ENCODE data around the gene ACYP2.

ACYP2 gene

DNA sequence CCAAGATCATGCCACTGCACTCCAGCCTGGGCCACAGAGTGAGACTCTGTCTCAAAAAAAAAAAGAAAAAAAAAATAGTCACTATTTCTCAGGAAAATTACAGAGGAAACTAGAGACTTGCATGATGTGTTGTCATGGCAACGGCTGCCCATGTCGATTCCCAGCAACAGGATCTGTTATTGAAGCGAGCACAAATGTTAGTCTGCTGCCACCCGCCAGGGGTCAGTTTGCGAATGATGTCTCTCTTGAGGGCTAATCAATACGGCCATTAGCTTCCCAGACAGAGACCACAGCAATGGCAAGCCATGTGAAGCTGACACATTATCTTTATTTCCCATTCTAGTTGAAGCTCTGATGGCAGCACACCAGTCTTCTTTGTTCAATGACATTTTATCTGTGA, 32.4 kb upstream of the ACYP2 start:
- no peak overlapping the region for H2AFZ ChIP-seq (ENCODE audit: low read depth, low read length)
- H4K20me1 ChIP-seq (ENCODE audit: insufficient read depth, low read length), result no peaks in the 10 kb centered on the region
- no peak for DNase-seq
- no peak for ATAC-seq (ENCODE audit: insufficient read depth, low read depth)
- no peaks in the 10 kb centered on the region for H3K79me2 ChIP-seq (ENCODE audit: insufficient read depth, low read length)
- H3K36me3 ChIP-seq (ENCODE audit: insufficient read depth, low read length), result no peaks in the 10 kb centered on the region
- no peaks in the 10 kb centered on the region for H3K27me3 ChIP-seq (ENCODE audit: insufficient read depth, low read length, poor library complexity)
- no peak overlapping the region for H3K4me3 ChIP-seq (ENCODE audit: low read depth in 1 of 2, low read length in 2 of 2)
- H3K9ac ChIP-seq (ENCODE audit: low read depth, low read length), result no peak overlapping the region
- no peaks in the 10 kb centered on the region for H3K9me3 ChIP-seq (ENCODE audit: insufficient read depth, low read length, severe bottlenecking)
- H3K4me1 ChIP-seq (ENCODE audit: insufficient read depth, low read length), result no peaks in the 10 kb centered on the region
- no peak overlapping the region for H3K4me2 ChIP-seq (ENCODE audit: insufficient read depth, low read length)
- TF ChIP-seq, protein P1, sequence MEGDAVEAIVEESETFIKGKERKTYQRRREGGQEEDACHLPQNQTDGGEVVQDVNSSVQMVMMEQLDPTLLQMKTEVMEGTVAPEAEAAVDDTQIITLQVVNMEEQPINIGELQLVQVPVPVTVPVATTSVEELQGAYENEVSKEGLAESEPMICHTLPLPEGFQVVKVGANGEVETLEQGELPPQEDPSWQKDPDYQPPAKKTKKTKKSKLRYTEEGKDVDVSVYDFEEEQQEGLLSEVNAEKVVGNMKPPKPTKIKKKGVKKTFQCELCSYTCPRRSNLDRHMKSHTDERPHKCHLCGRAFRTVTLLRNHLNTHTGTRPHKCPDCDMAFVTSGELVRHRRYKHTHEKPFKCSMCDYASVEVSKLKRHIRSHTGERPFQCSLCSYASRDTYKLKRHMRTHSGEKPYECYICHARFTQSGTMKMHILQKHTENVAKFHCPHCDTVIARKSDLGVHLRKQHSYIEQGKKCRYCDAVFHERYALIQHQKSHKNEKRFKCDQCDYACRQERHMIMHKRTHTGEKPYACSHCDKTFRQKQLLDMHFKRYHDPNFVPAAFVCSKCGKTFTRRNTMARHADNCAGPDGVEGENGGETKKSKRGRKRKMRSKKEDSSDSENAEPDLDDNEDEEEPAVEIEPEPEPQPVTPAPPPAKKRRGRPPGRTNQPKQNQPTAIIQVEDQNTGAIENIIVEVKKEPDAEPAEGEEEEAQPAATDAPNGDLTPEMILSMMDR (IDR thresholded peaks at IDR 0.05; ENCODE audit: borderline replicate concordance, extremely low read depth, low read length, poor library complexity, severe bottlenecking), result no peak
- no peak for TF ChIP-seq EZH2 (IDR thresholded peaks at IDR 0.05; ENCODE audit: borderline replicate concordance, low read depth, low read length, severe bottlenecking)
- H3K27ac ChIP-seq (ENCODE audit: low read length), result no peak overlapping the region

DNA sequence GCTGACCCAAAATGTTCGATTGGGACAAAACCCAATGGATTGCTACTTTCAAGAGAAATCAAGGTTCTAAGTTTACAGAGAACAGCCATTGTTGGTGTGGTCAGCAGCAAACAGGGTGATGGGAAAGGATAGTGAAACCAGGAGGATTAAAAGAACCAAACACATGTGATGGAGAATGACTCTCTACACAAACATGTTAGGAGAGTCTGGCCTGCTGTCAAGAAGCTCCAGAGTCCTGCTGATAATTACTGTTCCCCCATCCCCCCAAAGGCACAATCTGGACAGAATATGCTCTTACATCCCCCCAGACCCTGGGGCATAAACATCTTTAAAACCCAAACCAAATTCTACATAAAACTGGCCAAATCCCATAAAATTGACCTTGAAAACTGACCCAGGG, 32.0 kb upstream of the ACYP2 start:
- Histone ChIP-seq H4K20me1 (ENCODE audit: insufficient read depth, low read length) (no peaks in the 10 kb centered on the region), H2AFZ (ENCODE audit: low read depth, low read length) (no peak overlapping the region), H3K36me3 (ENCODE audit: insufficient read depth, low read length) (no peaks in the 10 kb centered on the region), H3K4me1 (ENCODE audit: insufficient read depth, low read length) (no peaks in the 10 kb centered on the region), H3K9me3 (ENCODE audit: insufficient read depth, low read length, severe bottlenecking) (no peaks in the 10 kb centered on the region), H3K4me3 (ENCODE audit: low read depth in 1 of 2, low read length in 2 of 2) (no peak overlapping the region), H3K27ac (ENCODE audit: low read length) (no peak overlapping the region), H3K4me2 (ENCODE audit: insufficient read depth, low read length) (no peak overlapping the region), H3K79me2 (ENCODE audit: insufficient read depth, low read length) (no peaks in the 10 kb centered on the region), H3K27me3 (ENCODE audit: insufficient read depth, low read length, poor library complexity) (no peaks in the 10 kb centered on the region), H3K9ac (ENCODE audit: low read depth, low read length) (no peak overlapping the region)
- no peak for ATAC-seq (ENCODE audit: insufficient read depth, low read depth)
- TF ChIP-seq, protein P1 (IDR thresholded peaks at IDR 0.05; ENCODE audit: borderline replicate concordance, extremely low read depth, low read length, poor library complexity, severe bottlenecking), result no peak
- no peak for TF ChIP-seq EZH2 (IDR thresholded peaks at IDR 0.05; ENCODE audit: borderline replicate concordance, low read depth, low read length, severe bottlenecking)
- no peak for DNase-seq

- Histone ChIP-seq H3K4me3 (ENCODE audit: low read depth in 1 of 2, low read length in 2 of 2) (no peak overlapping the region), H3K79me2 (ENCODE audit: insufficient read depth, low read length) (no peaks in the 10 kb centered on the region), H3K9ac (ENCODE audit: low read depth, low read length) (no peak overlapping the region), H4K20me1 (ENCODE audit: insufficient read depth, low read length) (no peaks in the 10 kb centered on the region), H3K27me3 (ENCODE audit: insufficient read depth, low read length, poor library complexity) (no peaks in the 10 kb centered on the region), H2AFZ (ENCODE audit: low read depth, low read length) (no peak overlapping the region), H3K4me2 (ENCODE audit: insufficient read depth, low read length) (no peak overlapping the region), H3K4me1 (ENCODE audit: insufficient read depth, low read length) (no peaks in the 10 kb centered on the region), H3K36me3 (ENCODE audit: insufficient read depth, low read length) (no peaks in the 10 kb centered on the region), H3K27ac (ENCODE audit: low read length) (no peak overlapping the region), H3K9me3 (ENCODE audit: insufficient read depth, low read length, severe bottlenecking) (no peaks in the 10 kb centered on the region)
- ATAC-seq (ENCODE audit: insufficient read depth, low read depth) (no peak), DNase-seq (no peak)
- TF ChIP-seq, protein P1 (IDR thresholded peaks at IDR 0.05; ENCODE audit: borderline replicate concordance, extremely low read depth, low read length, poor library complexity, severe bottlenecking), result peak; percentile 21
- TF ChIP-seq EZH2 (IDR thresholded peaks at IDR 0.05; ENCODE audit: borderline replicate concordance, low read depth, low read length, severe bottlenecking), result no peak
Measured at GRCh38 chr2:54084600-54084999, 30.8 kb upstream of the ACYP2 start.

DNA sequence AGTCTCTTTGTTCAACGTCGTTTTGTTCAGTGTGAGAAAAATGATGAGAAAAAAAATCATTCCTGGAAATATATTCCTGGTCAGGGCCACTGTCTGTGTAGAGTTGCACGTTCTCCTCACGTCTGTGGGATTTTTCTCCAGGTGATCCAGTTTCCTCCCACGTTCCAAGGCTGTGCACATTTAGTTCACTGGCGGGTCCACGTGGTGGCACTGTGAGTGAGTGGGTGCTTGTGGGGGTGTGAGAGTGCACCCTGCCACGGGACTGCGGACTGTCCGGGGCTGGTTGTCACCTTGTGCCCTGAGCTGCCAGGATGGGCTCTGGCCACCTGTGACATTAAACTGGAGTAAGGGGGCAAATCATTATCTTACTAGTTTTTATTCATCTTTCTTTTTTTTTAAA, 30.3 kb upstream of the ACYP2 start:
- DNase-seq (no peak), ATAC-seq (ENCODE audit: insufficient read depth, low read depth) (no peak)
- H3K27ac ChIP-seq (ENCODE audit: low read length), result no peak overlapping the region
- TF ChIP-seq, protein P1 (IDR thresholded peaks at IDR 0.05; ENCODE audit: borderline replicate concordance, extremely low read depth, low read length, poor library complexity, severe bottlenecking), result no peak
- TF ChIP-seq EZH2 (IDR thresholded peaks at IDR 0.05; ENCODE audit: borderline replicate concordance, low read depth, low read length, severe bottlenecking), result no peak
- no peaks in the 10 kb centered on the region for H3K36me3 ChIP-seq (ENCODE audit: insufficient read depth, low read length)
- no peak overlapping the region for H3K4me3 ChIP-seq (ENCODE audit: low read depth in 1 of 2, low read length in 2 of 2)
- H2AFZ ChIP-seq (ENCODE audit: low read depth, low read length), result no peak overlapping the region
- H3K9me3 ChIP-seq (ENCODE audit: insufficient read depth, low read length, severe bottlenecking), result no peaks in the 10 kb centered on the region
- no peaks in the 10 kb centered on the region for H3K4me1 ChIP-seq (ENCODE audit: insufficient read depth, low read length)
- no peak overlapping the region for H3K9ac ChIP-seq (ENCODE audit: low read depth, low read length)
- no peaks in the 10 kb centered on the region for H3K27me3 ChIP-seq (ENCODE audit: insufficient read depth, low read length, poor library complexity)
- H3K4me2 ChIP-seq (ENCODE audit: insufficient read depth, low read length), result no peak overlapping the region
- H4K20me1 ChIP-seq (ENCODE audit: insufficient read depth, low read length), result no peaks in the 10 kb centered on the region
- H3K79me2 ChIP-seq (ENCODE audit: insufficient read depth, low read length), result no peaks in the 10 kb centered on the region

Measured in DND-41 (cell line).